ENCODE data around the gene ARHGEF33. TPM values are rescaled to one million over a fixed set of nuclear protein-coding genes. Genes with fewer than 3 reads are reported as not detected.

Gene ARHGEF33
- total and polyA plus RNA-seq, 7 donors, result 0.41 to 2.2 (median 1.4) TPM; not detected in 2

GRCh38 chr2:38948387-38948882 lies 58.8 kb downstream of the ARHGEF33 start:
- no peaks in the 10 kb centered on the region for H3K27me3 ChIP-seq
- no peaks in the 10 kb centered on the region for H3K9me3 ChIP-seq
- H3K4me3 ChIP-seq, result no peak overlapping the region
- WGBS, 2 donors, result 77 to 90% methylated on average over 3 of the region's 3 CpGs
- DNase-seq, result no peak
- H3K27ac ChIP-seq, result no peak overlapping the region
- intact Hi-C loops (cut with DNase I), result no loop called here
- H3K36me3 ChIP-seq, result no peaks in the 10 kb centered on the region
- no peaks in the 10 kb centered on the region for H3K4me1 ChIP-seq
- TF ChIP-seq POLR2AphosphoS5 (IDR thresholded peaks at IDR 0.05), result no peak
- TF ChIP-seq POLR2A (IDR thresholded peaks at IDR 0.05), result no peak
- TF ChIP-seq CTCF (IDR thresholded peaks at IDR 0.05), result no peak
- no peak for TF ChIP-seq EP300 (IDR thresholded peaks at IDR 0.05)

GRCh38 chr2:38948995-38949394 lies 59.3 kb downstream of the ARHGEF33 start:
- no peak for DNase-seq
- H3K36me3 ChIP-seq, result no peaks in the 10 kb centered on the region
- H3K4me3 ChIP-seq, result no peak overlapping the region
- no peaks in the 10 kb centered on the region for H3K9me3 ChIP-seq
- intact Hi-C loops (cut with DNase I), result no loop called here
- TF ChIP-seq CTCF (IDR thresholded peaks at IDR 0.05) (no peak), POLR2A (IDR thresholded peaks at IDR 0.05) (no peak), EP300 (IDR thresholded peaks at IDR 0.05) (no peak), POLR2AphosphoS5 (IDR thresholded peaks at IDR 0.05) (no peak)
- no peaks in the 10 kb centered on the region for H3K27me3 ChIP-seq
- 66 to 85% methylated on average over 4 of the region's 4 CpGs for WGBS, 2 donors
- no peak overlapping the region for H3K27ac ChIP-seq
- H3K4me1 ChIP-seq, result no peaks in the 10 kb centered on the region

DNA sequence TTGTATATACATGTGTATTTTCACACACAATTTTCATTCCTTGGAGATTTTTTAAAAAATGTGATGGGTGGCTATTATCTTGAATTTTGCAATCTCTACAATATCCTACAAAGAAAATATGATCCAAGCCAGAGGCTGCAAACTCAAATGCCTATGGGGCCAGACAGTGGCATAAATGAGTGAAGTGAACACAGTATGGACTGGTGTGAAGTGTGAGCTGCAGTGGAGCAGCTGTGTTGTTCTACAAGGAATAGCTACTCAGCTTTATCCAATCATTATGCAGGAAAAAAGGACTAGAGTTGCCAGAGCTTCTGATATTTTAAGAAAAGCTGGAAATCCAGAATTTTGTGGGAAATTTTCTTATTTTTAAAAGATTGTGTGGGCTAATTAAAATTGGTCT lies 62.1 kb downstream of the ARHGEF33 start:
- intact Hi-C loops (cut with DNase I), result no loop called here

GRCh38 chr2:38957972-38958371 lies 68.3 kb downstream of the ARHGEF33 start:
- WGBS, 2 donors, result 94 to 95% methylated on average over 5 of the region's 5 CpGs
- H3K27me3 ChIP-seq, result no peaks in the 10 kb centered on the region
- peaks cover 0 to 13% (median 8%) of the 10 kb centered on the region in 4 donors for H3K4me1 ChIP-seq
- H3K36me3 ChIP-seq, result no peaks in the 10 kb centered on the region
- no peak overlapping the region for H3K4me3 ChIP-seq
- TF ChIP-seq POLR2AphosphoS5 (IDR thresholded peaks at IDR 0.05) (no peak), CTCF (IDR thresholded peaks at IDR 0.05) (no peak), EP300 (IDR thresholded peaks at IDR 0.05) (no peak), POLR2A (IDR thresholded peaks at IDR 0.05) (no peak)
- DNase-seq, result no peak
- intact Hi-C loops (cut with DNase I), result no loop called here
- no peaks in the 10 kb centered on the region for H3K9me3 ChIP-seq
- no peak overlapping the region for H3K27ac ChIP-seq

More for the DNA sequence above, 62.1 kb downstream of the ARHGEF33 start:
- Histone ChIP-seq H3K27ac (no peak overlapping the region), H3K36me3 (no peaks in the 10 kb centered on the region), H3K4me1 (no peaks in the 10 kb centered on the region), H3K4me3 (no peak overlapping the region), H3K27me3 (no peaks in the 10 kb centered on the region), H3K9me3 (no peaks in the 10 kb centered on the region)
- TF ChIP-seq CTCF (IDR thresholded peaks at IDR 0.05), result no peak
- TF ChIP-seq POLR2A (IDR thresholded peaks at IDR 0.05), result no peak
- TF ChIP-seq EP300 (IDR thresholded peaks at IDR 0.05), result no peak
- no peak for TF ChIP-seq POLR2AphosphoS5 (IDR thresholded peaks at IDR 0.05)
- no peak for DNase-seq

GRCh38 chr2:38959466-38959865 lies 69.8 kb downstream of the ARHGEF33 start:
- Histone ChIP-seq H3K4me1 (peaks cover 0 to 13% (median 8%) of the 10 kb centered on the region in 4 donors), H3K27me3 (no peaks in the 10 kb centered on the region), H3K27ac (no peak overlapping the region), H3K36me3 (no peaks in the 10 kb centered on the region), H3K9me3 (no peaks in the 10 kb centered on the region), H3K4me3 (peak overlapping the region; percentile 27 to 53 (median 43))
- TF ChIP-seq CTCF (IDR thresholded peaks at IDR 0.05), result no peak
- no peak for TF ChIP-seq POLR2AphosphoS5 (IDR thresholded peaks at IDR 0.05)
- TF ChIP-seq EP300 (IDR thresholded peaks at IDR 0.05), result no peak
- TF ChIP-seq POLR2A (IDR thresholded peaks at IDR 0.05), result no peak
- 87 to 95% methylated on average over 24 of the region's 24 CpGs for WGBS, 2 donors
- DNase-seq, result no peak
- intact Hi-C loops (cut with DNase I), result no loop called here

Measured in sigmoid colon (tissue), 7 donors.